H1 (cell line): Measurements from ENCODE around the gene CELA2A. TPM values are rescaled to one million over a fixed set of nuclear protein-coding genes. Genes with fewer than 3 reads are reported as not detected.

Source experiments
- CTCF ChIA-PET: fragments of 300-600 bp; sonication (Branson Sonifier 250); formaldehyde crosslinking; loops from one replicate; lab custom pipeline; 2021; ENCODE audit not compliant: partially characterized antibody; lab: Charles Lee
- POLR2A ChIA-PET: fragments of 300-600 bp; sonication (Branson Sonifier 250); formaldehyde crosslinking; loops from one replicate; lab custom pipeline; 2021; ENCODE audit warnings: inconsistent platforms; ENCODE audit not compliant: partially characterized antibody; lab: Charles Lee
- DNase-seq, 2 experiments: peaks; one replicate each; pipeline versions ENCODE4 v3.0.0 to v3.0.0-alpha.2; 2010 to 2022; ENCODE audit warnings: low spot score in 2 of 2, low read depth in 1 of 2, mixed read lengths in 1 of 2
- FAIRE-seq: peaks from 2 replicates; lab custom pipeline; 2011; peaks lifted over from hg19 to GRCh38; lab: Jason Lieb, UNC
- H2AFZ ChIP-seq: 2 replicates; pipeline ENCODE4 v1.8.1; 2012; ENCODE audit warnings: low read length, inconsistent platforms
- H2AK5ac ChIP-seq: 2 replicates; pipeline ENCODE4 v1.6.1; 2013; ENCODE audit warnings: low read depth, low read length
- H2BK120ac ChIP-seq: replicated peaks from 2 replicates; pipeline ENCODE3; 2013; ENCODE audit warnings: low read depth, low read length, inconsistent platforms
- H2BK12ac ChIP-seq: 2 replicates; pipeline ENCODE4 v1.6.1; 2013; ENCODE audit warnings: low read depth, low read length
- H2BK15ac ChIP-seq: 2 replicates; pipeline ENCODE4 v1.6.1; 2013; ENCODE audit warnings: low read length
- H2BK20ac ChIP-seq: 2 replicates; pipeline ENCODE4 v1.6.1; 2013; ENCODE audit warnings: low read length
- H2BK5ac ChIP-seq: 2 replicates; pipeline ENCODE4 v1.6.1; 2013; ENCODE audit warnings: low read depth, low read length
- H3K14ac ChIP-seq: 2 replicates; pipeline ENCODE4 v1.6.1; 2013; ENCODE audit warnings: inconsistent platforms; ENCODE audit not compliant: insufficient read length
- H3K18ac ChIP-seq: 2 replicates; pipeline ENCODE4 v1.6.1; 2013; ENCODE audit warnings: low read length; ENCODE audit errors: extremely low read depth
- H3K23ac ChIP-seq: 2 replicates; pipeline ENCODE4 v1.6.1; 2013; ENCODE audit warnings: inconsistent platforms; ENCODE audit not compliant: insufficient read length
- H3K23me2 ChIP-seq: 2 replicates; pipeline ENCODE4 v1.6.1; 2013; ENCODE audit warnings: low read depth, low read length
- H3K27ac ChIP-seq: 2 replicates; pipeline ENCODE4 v1.6.1; 2011; ENCODE audit warnings: low read depth, low read length, inconsistent platforms
- H3K27me3 ChIP-seq, 4 experiments: replicated peaks in 1 of 4; 1 replicate in 1 of 4; 2 replicates in 3 of 4; pipeline versions ENCODE4 v1.6.1 to v1.8.1; 2011 to 2013; ENCODE audit warnings: low read length in 3 of 4, mild to moderate bottlenecking in 3 of 4, inconsistent platforms in 2 of 4, mixed read lengths in 2 of 4, moderate library complexity in 1 of 4; ENCODE audit not compliant: control insufficient read depth in 3 of 4, insufficient read depth in 3 of 4; ENCODE audit errors: extremely low read depth in 1 of 4
- H3K36me3 ChIP-seq, 4 experiments: 2 replicates each; pipeline versions ENCODE4 v1.6.1 to v1.8.1; 2011 to 2013; ENCODE audit warnings: mild to moderate bottlenecking in 4 of 4, low read length in 3 of 4, moderate library complexity in 2 of 4, control low read depth in 1 of 4, inconsistent platforms in 1 of 4; ENCODE audit not compliant: insufficient read depth in 4 of 4, control insufficient read depth in 2 of 4
- H3K4ac ChIP-seq: replicated peaks from 2 replicates; pipeline ENCODE3; 2013; ENCODE audit warnings: low read length, low read depth, mixed read lengths, inconsistent platforms; ENCODE audit not compliant: insufficient read length
- H3K4me1 ChIP-seq, 4 experiments: replicated peaks in 1 of 4; 1 replicate in 1 of 4; 2 replicates in 3 of 4; pipeline versions ENCODE4 v1.6.1 to v1.8.1; 2011 to 2013; ENCODE audit warnings: low read length in 3 of 4, inconsistent platforms in 2 of 4, mixed read lengths in 1 of 4; ENCODE audit not compliant: insufficient read depth in 4 of 4, control insufficient read depth in 3 of 4
- H3K4me2 ChIP-seq, 2 experiments: 2 replicates each; pipeline versions ENCODE4 v1.6.1 to v1.8.1; 2011 to 2013; ENCODE audit warnings: low read depth in 2 of 2, low read length in 2 of 2, control low read depth in 1 of 2, inconsistent platforms in 1 of 2, mild to moderate bottlenecking in 1 of 2; ENCODE audit not compliant: insufficient read depth in 1 of 2
- H3K4me3 ChIP-seq, 4 experiments: fragments of 200-600, 300-600 bp in 1 of 4; sonication (generic), shearing (Covaris generic), sonication (Bioruptor Twin) in 1 of 4; 2 replicates each; pipeline versions ENCODE4 v1.5.1 to v1.8.1; 2011 to 2016; ENCODE audit warnings: low read length in 4 of 4, low read depth in 3 of 4, control low read depth in 2 of 4, inconsistent platforms in 2 of 4, mild to moderate bottlenecking in 2 of 4, mixed read lengths in 1 of 4, moderate library complexity in 1 of 4; ENCODE audit not compliant: insufficient read depth in 2 of 4; ENCODE audit errors: extremely low read depth in 1 of 4
- H3K56ac ChIP-seq: replicated peaks from 2 replicates; pipeline ENCODE3; 2013; ENCODE audit warnings: low read depth, mild to moderate bottlenecking, mixed read lengths, low read length, inconsistent platforms; ENCODE audit not compliant: insufficient read length
- H3K79me1 ChIP-seq: 2 replicates; pipeline ENCODE4 v1.6.1; 2013; ENCODE audit warnings: low read depth, low read length, control low read depth
- H3K79me2 ChIP-seq, 2 experiments: 2 replicates each; pipeline versions ENCODE4 v1.6.1 to v1.8.1; 2012 to 2013; ENCODE audit warnings: low read length in 2 of 2, mild to moderate bottlenecking in 2 of 2, inconsistent platforms in 1 of 2; ENCODE audit not compliant: insufficient read depth in 2 of 2, control insufficient read depth in 1 of 2
- H3K9ac ChIP-seq, 4 experiments: replicated peaks in 1 of 4; 1 replicate in 1 of 4; 2 replicates in 3 of 4; pipeline versions ENCODE4 v1.6.1 to v1.8.1; 2011 to 2013; ENCODE audit warnings: low read depth in 3 of 4, low read length in 3 of 4, control low read depth in 2 of 4, mild to moderate bottlenecking in 2 of 4, moderate library complexity in 2 of 4, inconsistent platforms in 1 of 4; ENCODE audit errors: extremely low read depth in 1 of 4
- H3K9me3 ChIP-seq, 2 experiments: 2 replicates each; pipeline versions ENCODE4 v1.6.1 to v1.8.1; 2012 to 2013; ENCODE audit warnings: mild to moderate bottlenecking in 2 of 2, moderate library complexity in 2 of 2, control low read depth in 1 of 2, inconsistent platforms in 1 of 2, low read depth in 1 of 2, low read length in 1 of 2, mixed read lengths in 1 of 2; ENCODE audit not compliant: insufficient read depth in 2 of 2
- H4K20me1 ChIP-seq, 2 experiments: replicated peaks in 1 of 2; 2 replicates each; pipeline versions ENCODE3 to v1.8.1; 2011 to 2013; ENCODE audit warnings: inconsistent platforms in 2 of 2, low read length in 2 of 2, mild to moderate bottlenecking in 1 of 2; ENCODE audit not compliant: insufficient read depth in 2 of 2, control insufficient read depth in 1 of 2
- H4K5ac ChIP-seq: 2 replicates; pipeline ENCODE4 v1.6.1; 2013; ENCODE audit warnings: low read length, low read depth, mixed read lengths, inconsistent platforms; ENCODE audit not compliant: insufficient read length
- H4K8ac ChIP-seq: 2 replicates; pipeline ENCODE4 v1.8.0; 2013; ENCODE audit warnings: mild to moderate bottlenecking, moderate library complexity, low read length, inconsistent platforms; ENCODE audit not compliant: insufficient read depth; ENCODE audit errors: extremely low read depth
- H4K91ac ChIP-seq: replicated peaks from 2 replicates; pipeline ENCODE3; 2013; ENCODE audit warnings: low read length, mixed read lengths, inconsistent platforms; ENCODE audit not compliant: insufficient read length
- RXRA ChIP-seq: IDR thresholded peaks from 2 replicates; pipeline ENCODE4 v1.6.1; 2011; ENCODE audit warnings: low read depth, mild to moderate bottlenecking, low read length, moderate library complexity; ENCODE audit not compliant: insufficient read depth
- SAP30 ChIP-seq: fragments of 300-600 bp; sonication (generic); IDR thresholded peaks from 2 replicates; pipeline ENCODE4 v1.7.1; 2012; ENCODE audit warnings: low read length, moderate library complexity, mild to moderate bottlenecking, inconsistent platforms; ENCODE audit not compliant: insufficient read depth, insufficient replicate concordance
- WGBS, 2 experiments: shearing (Covaris generic) in 1 of 2; methylation state at CpG; one replicate each; pipeline versions ENCODE4 v1.1.6 to v1.1.7; 2013 to 2015; ENCODE audit warnings: low lambda C conversion rate in 2 of 2, mixed read lengths in 2 of 2, inconsistent platforms in 1 of 2, low coverage in 1 of 2, missing lambda C conversion rate in 1 of 2; ENCODE audit not compliant: insufficient replicate concordance in 2 of 2, insufficient coverage in 1 of 2, insufficient read length in 1 of 2; ENCODE audit errors: extremely low coverage in 1 of 2, missing lambda C conversion rate in 1 of 2; 5-methylcytosine and 5-hydroxymethylcytosine counted together
- polyA plus RNA-seq, 7 experiments: library from polyadenylated mRNA; depleted of rRNA in 3 of 7; stranded (reverse) in 5 of 7; unstranded in 2 of 7; fragments of >200 nt in 5 of 7; fragments of 200-250 nt in 2 of 7; gene quantifications; 1 replicate in 5 of 7; 2 replicates in 1 of 7; 4 replicates in 1 of 7; pipeline versions ENCODE4 v1.2.1 to v1.2.3, GENCODE V29; 2011 to 2013; ENCODE audit warnings: missing spikeins in 2 of 7, mixed read lengths in 2 of 7
- total RNA-seq: library from RNA; stranded (reverse); fragmentation: NEBNext Ultra II Directional; extraction: Animal tissue kit (Norgen Biotek cat#: 25700); gene quantifications from 2 replicates; pipeline ENCODE4 v1.2.1, GENCODE V29; 2021

Gene CELA2A
- total and polyA plus RNA-seq, 2 of the 8 experiments (the other 6 are each of a cell fraction or from before 2014, with no cell fraction given) = not detected

DNA sequence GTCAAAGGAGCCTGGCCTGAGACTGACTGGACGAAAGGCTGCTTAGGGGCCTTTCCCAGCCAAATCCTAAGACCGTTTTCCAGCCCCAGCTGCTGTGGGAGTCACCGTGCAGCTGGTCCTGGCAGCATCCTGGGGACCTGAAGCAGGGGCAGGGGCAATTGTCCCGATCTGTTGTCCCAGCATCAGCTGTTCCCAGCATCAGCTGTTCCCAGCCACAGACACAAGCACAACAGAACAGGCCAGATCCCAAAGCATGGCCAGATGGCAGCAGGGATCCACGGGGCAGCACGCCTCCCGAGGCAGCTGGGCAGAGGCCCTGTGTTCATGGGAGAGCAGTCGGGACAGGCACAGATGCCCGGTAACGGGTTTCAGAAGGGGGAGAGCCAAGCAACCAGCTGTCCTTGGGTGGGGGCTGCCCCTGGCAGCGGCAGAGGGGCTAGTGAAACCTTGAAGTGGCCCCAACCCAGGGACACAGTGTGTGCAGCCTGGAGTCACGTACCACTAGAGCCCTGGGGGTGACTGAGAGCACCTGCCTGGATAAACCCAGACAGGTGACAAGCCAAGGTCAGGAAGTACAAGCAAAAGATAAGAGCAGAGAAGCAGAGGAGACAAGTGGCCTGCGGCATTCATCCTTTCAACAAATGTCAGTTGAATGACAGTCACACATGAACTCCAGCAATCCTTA, 32.7 kb downstream of the CELA2A start:
- Histone ChIP-seq H3K9me3 (no peaks in the 10 kb centered on the region), H4K8ac (no peak overlapping the region), H2BK12ac (no peak overlapping the region), H3K27me3 (no peaks in the 10 kb centered on the region), H3K4ac (no peak overlapping the region), H3K27ac (no peak overlapping the region), H2BK15ac (no peak overlapping the region), H3K9ac (no peak overlapping the region), H4K91ac (no peak overlapping the region), H2BK20ac (no peak overlapping the region), H3K4me2 (no peak overlapping the region), H2BK120ac (no peak overlapping the region), H4K20me1 (no peaks in the 10 kb centered on the region), H3K4me1 (no peaks in the 10 kb centered on the region), H2AK5ac (no peak overlapping the region), H3K4me3 (no peak overlapping the region), H4K5ac (no peak overlapping the region), H2AFZ (no peak overlapping the region), H3K23me2 (no peaks in the 10 kb centered on the region), H3K79me2 (no peaks in the 10 kb centered on the region), H3K14ac (no peak overlapping the region), H2BK5ac (no peak overlapping the region), H3K23ac (no peak overlapping the region), H3K56ac (no peak overlapping the region), H3K18ac (no peak overlapping the region), H3K79me1 (no peaks in the 10 kb centered on the region), H3K36me3 (peaks cover 0 to 4% (median under 1%) of the 10 kb centered on the region in 4 experiments; a peak in 2 of 8 replicates)
- ChIA-PET POLR2A (interaction anchor here (1.2 kb wide), 1 partner anchor 62 kb away, joined by 3 read pairs; no protein-coding TSS in a partner anchor), CTCF (interaction anchor here (1.9 to 2.6 kb wide), 2 partner anchors 11 to 13 kb away, joined by 5 to 9 read pairs; no protein-coding TSS in a partner anchor)
- no peak for FAIRE-seq
- TF ChIP-seq RXRA (no peak), SAP30 (no peak)
- DNase-seq = no peak
- WGBS, 2 experiments = 92% methylated on average over 13 of the region's 13 CpGs; no CpG with 5 or more reads in 1 of the 2 experiments
